Mesenchymal stem cell (in vitro differentiated cells and primary cell): ENCODE measurements around the gene PPP1R1A.

Source experiments
- DNase-seq: peaks from one replicate; pipeline ENCODE4 v3.0.0-alpha.2; 2013
- H2AFZ ChIP-seq: one replicate; pipeline ENCODE4 v1.6.1; 2013; ENCODE audit warnings: low read depth, mild to moderate bottlenecking, control low read depth, inconsistent platforms, low read length, moderate library complexity
- H2AK5ac ChIP-seq: 2 replicates; pipeline ENCODE4 v1.6.1; 2013; ENCODE audit warnings: low read length, moderate library complexity, mild to moderate bottlenecking, inconsistent platforms; ENCODE audit not compliant: severe bottlenecking
- H2BK120ac ChIP-seq: one replicate; pipeline ENCODE4 v1.6.1; 2013; ENCODE audit warnings: low read depth, mild to moderate bottlenecking, inconsistent platforms, low read length, moderate library complexity
- H2BK12ac ChIP-seq, 2 experiments: one replicate each; pipeline ENCODE4 v1.6.1; 2013; ENCODE audit warnings: inconsistent platforms in 2 of 2, low read length in 2 of 2, mild to moderate bottlenecking in 2 of 2, moderate library complexity in 2 of 2, control low read depth in 1 of 2
- H2BK15ac ChIP-seq: one replicate; pipeline ENCODE4 v1.6.1; 2013; ENCODE audit warnings: mild to moderate bottlenecking, low read depth, inconsistent platforms; ENCODE audit not compliant: poor library complexity, severe bottlenecking
- H2BK5ac ChIP-seq: 2 replicates; pipeline ENCODE4 v1.6.1; 2013; ENCODE audit warnings: low read depth, mild to moderate bottlenecking, low read length, control low read depth, inconsistent platforms; ENCODE audit not compliant: poor library complexity, severe bottlenecking
- H3K14ac ChIP-seq, 2 experiments: one replicate each; pipeline ENCODE4 v1.6.1; 2013; ENCODE audit warnings: inconsistent platforms in 2 of 2, low read length in 2 of 2, control low read depth in 1 of 2, mild to moderate bottlenecking in 1 of 2, moderate library complexity in 1 of 2
- H3K18ac ChIP-seq, 2 experiments: one replicate each; pipeline ENCODE4 v1.6.1; 2013; ENCODE audit warnings: inconsistent platforms in 2 of 2, low read length in 2 of 2, control low read depth in 1 of 2, low read depth in 1 of 2, mild to moderate bottlenecking in 1 of 2
- H3K23ac ChIP-seq, 2 experiments: one replicate each; pipeline ENCODE4 v1.6.1; 2013; ENCODE audit warnings: inconsistent platforms in 2 of 2, low read length in 2 of 2, mild to moderate bottlenecking in 2 of 2, moderate library complexity in 2 of 2, control low read depth in 1 of 2
- H3K27ac ChIP-seq: 2 replicates; pipeline ENCODE4 v1.5.1; 2013; ENCODE audit warnings: mild to moderate bottlenecking, moderate library complexity, low read length, control low read depth, inconsistent platforms; ENCODE audit not compliant: poor library complexity, severe bottlenecking
- H3K27me3 ChIP-seq, 2 experiments: 2 replicates each; pipeline versions ENCODE4 v1.6.1 to v1.7.0; 2013; ENCODE audit warnings: low read length in 2 of 2, mild to moderate bottlenecking in 2 of 2, moderate library complexity in 2 of 2, control low read depth in 1 of 2, inconsistent platforms in 1 of 2; ENCODE audit not compliant: control insufficient read depth in 1 of 2, insufficient read depth in 1 of 2
- H3K36me3 ChIP-seq, 2 experiments: 2 replicates each; pipeline versions ENCODE4 v1.6.1 to v1.7.0; 2013; ENCODE audit warnings: low read length in 2 of 2, control low read depth in 1 of 2, inconsistent platforms in 1 of 2, low read depth in 1 of 2, mild to moderate bottlenecking in 1 of 2; ENCODE audit not compliant: insufficient read depth in 2 of 2, control insufficient read depth in 1 of 2
- H3K4ac ChIP-seq, 2 experiments: one replicate each; pipeline ENCODE4 v1.6.1; 2013; ENCODE audit warnings: inconsistent platforms in 2 of 2, low read length in 2 of 2, mild to moderate bottlenecking in 2 of 2, moderate library complexity in 2 of 2, control low read depth in 1 of 2, low read depth in 1 of 2
- H3K4me1 ChIP-seq: 2 replicates; pipeline ENCODE4 v1.6.1; 2013; ENCODE audit warnings: low read depth, low read length, control low read depth; ENCODE audit not compliant: control insufficient read depth, insufficient read depth
- H3K4me2 ChIP-seq: 2 replicates; pipeline ENCODE4 v1.6.1; 2013; ENCODE audit warnings: low read length, mild to moderate bottlenecking, inconsistent platforms; ENCODE audit not compliant: poor library complexity, severe bottlenecking
- H3K4me3 ChIP-seq, 2 experiments: 2 replicates each; pipeline versions ENCODE4 v1.5.1 to v1.7.0; 2013; ENCODE audit warnings: low read length in 2 of 2, mild to moderate bottlenecking in 2 of 2, control low read depth in 1 of 2, low read depth in 1 of 2; ENCODE audit not compliant: insufficient read depth in 1 of 2
- H3K79me1 ChIP-seq: replicated peaks from 2 replicates; pipeline ENCODE4 v1.6.1; 2013; ENCODE audit warnings: mild to moderate bottlenecking, control low read depth, low read length, inconsistent platforms; ENCODE audit not compliant: poor library complexity, severe bottlenecking
- H3K9ac ChIP-seq: 2 replicates; pipeline ENCODE4 v1.7.0; 2013; ENCODE audit warnings: mild to moderate bottlenecking, low read length, moderate library complexity
- H3K9me3 ChIP-seq: 2 replicates; pipeline ENCODE4 v1.7.0; 2013; ENCODE audit warnings: mild to moderate bottlenecking, low read length; ENCODE audit not compliant: control insufficient read depth
- H4K8ac ChIP-seq: one replicate; pipeline ENCODE4 v1.6.1; 2013; ENCODE audit warnings: inconsistent platforms, mild to moderate bottlenecking, low read length, moderate library complexity
- H4K91ac ChIP-seq: one replicate; pipeline ENCODE4 v1.6.1; 2013; ENCODE audit warnings: mild to moderate bottlenecking, low read length, inconsistent platforms
- WGBS: methylation state at CpG from one replicate; pipeline ENCODE4 v1.1.7; 2013; ENCODE audit warnings: mixed read lengths; 5-methylcytosine and 5-hydroxymethylcytosine counted together

PPP1R1A gene

GRCh38 chr12:54606556-54606955 lies 18.1 kb upstream of the PPP1R1A start:
- no peaks in the 10 kb centered on the region for H3K36me3 ChIP-seq
- H3K23ac ChIP-seq = no peak overlapping the region
- peaks cover 8% of the 10 kb centered on the region for H3K4me1 ChIP-seq
- H3K9me3 ChIP-seq = no peaks in the 10 kb centered on the region
- H3K14ac ChIP-seq = no peak overlapping the region
- H3K18ac ChIP-seq = no peak overlapping the region
- no peak overlapping the region for H2BK12ac ChIP-seq
- H4K8ac ChIP-seq = no peak overlapping the region
- no peak overlapping the region for H2BK120ac ChIP-seq
- no peak overlapping the region for H2BK5ac ChIP-seq
- no peak overlapping the region for H3K4me2 ChIP-seq
- no peak overlapping the region for H2AK5ac ChIP-seq
- WGBS = 57% methylated on average over 2 of the region's 4 CpGs
- H3K9ac ChIP-seq = no peak overlapping the region
- no peak overlapping the region for H4K91ac ChIP-seq
- no peak overlapping the region for H3K4ac ChIP-seq
- DNase-seq = no peak
- H3K27ac ChIP-seq = no peak overlapping the region
- peaks cover 46 to 47% of the 10 kb centered on the region in 2 experiments for H3K27me3 ChIP-seq
- no peak overlapping the region for H2AFZ ChIP-seq
- H3K4me3 ChIP-seq = no peak overlapping the region
- H3K79me1 ChIP-seq = no peaks in the 10 kb centered on the region
- no peak overlapping the region for H2BK15ac ChIP-seq

- H3K9me3 ChIP-seq = no peaks in the 10 kb centered on the region
- no peak overlapping the region for H2AK5ac ChIP-seq
- H3K23ac ChIP-seq = no peak overlapping the region
- no peak overlapping the region for H3K9ac ChIP-seq
- H2BK15ac ChIP-seq = no peak overlapping the region
- no peak for DNase-seq
- no peaks in the 10 kb centered on the region for H3K36me3 ChIP-seq
- H4K91ac ChIP-seq = no peak overlapping the region
- no peak overlapping the region for H2BK12ac ChIP-seq
- H3K4me2 ChIP-seq = no peak overlapping the region
- H3K14ac ChIP-seq = no peak overlapping the region
- 89% methylated on average over 4 of the region's 6 CpGs for WGBS
- H3K4me3 ChIP-seq = no peak overlapping the region
- peaks cover 35 to 36% of the 10 kb centered on the region in 2 experiments for H3K27me3 ChIP-seq
- H2BK120ac ChIP-seq = no peak overlapping the region
- H4K8ac ChIP-seq = no peak overlapping the region
- no peak overlapping the region for H3K18ac ChIP-seq
- H2BK5ac ChIP-seq = no peak overlapping the region
- no peak overlapping the region for H3K27ac ChIP-seq
- H3K79me1 ChIP-seq = no peaks in the 10 kb centered on the region
- H3K4me1 ChIP-seq = peaks cover 8% of the 10 kb centered on the region
- H2AFZ ChIP-seq = no peak overlapping the region
- H3K4ac ChIP-seq = no peak overlapping the region
Measured at GRCh38 chr12:54605138-54605970, 16.9 kb upstream of the PPP1R1A start.

- Histone ChIP-seq H3K27ac (no peak overlapping the region), H2BK120ac (no peak overlapping the region), H4K8ac (no peak overlapping the region), H3K9me3 (no peaks in the 10 kb centered on the region), H3K4me3 (no peak overlapping the region), H3K18ac (no peak overlapping the region), H2BK15ac (no peak overlapping the region), H3K36me3 (no peaks in the 10 kb centered on the region), H3K14ac (no peak overlapping the region), H3K4me2 (no peak overlapping the region), H3K4ac (no peak overlapping the region), H4K91ac (no peak overlapping the region), H3K9ac (no peak overlapping the region), H3K27me3 (peaks cover 35 to 38% of the 10 kb centered on the region in 2 experiments), H3K23ac (no peak overlapping the region), H3K79me1 (no peaks in the 10 kb centered on the region), H3K4me1 (peaks cover 8% of the 10 kb centered on the region), H2BK12ac (no peak overlapping the region), H2AK5ac (no peak overlapping the region), H2BK5ac (no peak overlapping the region), H2AFZ (no peak overlapping the region)
- no peak for DNase-seq
- 82% methylated on average over 3 of the region's 4 CpGs for WGBS
Measured at GRCh38 chr12:54604436-54604835, 16.0 kb upstream of the PPP1R1A start.

- Histone ChIP-seq H3K18ac (no peak overlapping the region), H3K23ac (no peak overlapping the region), H2AK5ac (no peak overlapping the region), H4K8ac (no peak overlapping the region), H3K9ac (no peak overlapping the region), H3K9me3 (no peaks in the 10 kb centered on the region), H3K4me1 (peaks cover 8% of the 10 kb centered on the region), H3K27ac (no peak overlapping the region), H2BK120ac (no peak overlapping the region), H2AFZ (no peak overlapping the region), H3K4me2 (no peak overlapping the region), H3K79me1 (no peaks in the 10 kb centered on the region), H3K36me3 (no peaks in the 10 kb centered on the region), H2BK12ac (no peak overlapping the region), H2BK5ac (no peak overlapping the region), H2BK15ac (no peak overlapping the region), H3K14ac (no peak overlapping the region), H4K91ac (no peak overlapping the region), H3K27me3 (peaks cover 35 to 37% of the 10 kb centered on the region in 2 experiments), H3K4ac (no peak overlapping the region), H3K4me3 (no peak overlapping the region)
- no peak for DNase-seq
- 83% methylated on average over 5 of the region's 5 CpGs for WGBS
Measured at GRCh38 chr12:54603872-54604271, 15.4 kb upstream of the PPP1R1A start.
